NCI-H187 treated with DMSO at 0.1 percent for 48 hours (cell line): ENCODE results near the gene HS1BP3.

Source experiments
- DNase-seq: peaks from one replicate; lab custom pipeline; 2025; lab: John Stamatoyannopoulos, UW

HS1BP3 gene

DNA sequence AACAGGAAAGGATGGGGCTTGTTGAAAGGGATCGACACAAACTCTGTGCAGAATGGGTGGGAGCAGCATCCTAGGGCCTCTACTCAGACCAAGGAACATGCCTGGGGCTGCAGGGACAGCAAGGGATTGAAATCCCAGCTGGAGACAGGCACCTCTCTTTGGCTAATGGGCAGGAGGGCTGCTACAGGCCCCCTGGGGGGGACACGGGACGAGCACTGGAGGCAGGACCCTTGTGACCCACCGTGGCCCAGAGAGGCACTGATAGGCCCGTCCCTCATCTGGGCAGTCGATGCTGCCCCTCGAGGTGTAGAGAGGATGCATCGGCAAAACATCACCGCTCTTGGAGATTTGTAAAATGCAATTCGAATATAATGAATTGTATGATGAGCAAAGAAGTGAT lies 5.1 kb downstream of the HS1BP3 start:
- no peak for DNase-seq

DNA sequence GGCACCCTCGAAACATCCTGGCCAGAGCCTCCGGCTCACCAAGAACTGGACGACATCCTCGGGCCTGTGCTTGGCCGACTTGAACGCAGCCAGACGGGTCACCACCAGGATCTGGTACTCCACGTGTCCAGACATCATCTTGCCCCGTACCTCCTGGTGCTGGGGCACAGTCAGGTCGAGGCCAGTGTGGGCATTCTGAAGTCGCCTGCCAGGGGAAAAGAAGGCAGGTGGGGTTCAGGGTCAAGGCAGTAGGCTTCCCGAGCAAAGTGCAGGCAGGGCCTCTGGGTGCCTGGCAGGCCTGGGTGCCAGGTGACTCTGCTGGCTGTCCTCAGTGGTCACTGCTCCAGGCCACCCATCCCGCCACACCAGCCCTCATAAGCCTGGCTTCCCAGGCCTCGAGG lies 5.6 kb downstream of the HS1BP3 start:
- DNase-seq: no peak

DNA sequence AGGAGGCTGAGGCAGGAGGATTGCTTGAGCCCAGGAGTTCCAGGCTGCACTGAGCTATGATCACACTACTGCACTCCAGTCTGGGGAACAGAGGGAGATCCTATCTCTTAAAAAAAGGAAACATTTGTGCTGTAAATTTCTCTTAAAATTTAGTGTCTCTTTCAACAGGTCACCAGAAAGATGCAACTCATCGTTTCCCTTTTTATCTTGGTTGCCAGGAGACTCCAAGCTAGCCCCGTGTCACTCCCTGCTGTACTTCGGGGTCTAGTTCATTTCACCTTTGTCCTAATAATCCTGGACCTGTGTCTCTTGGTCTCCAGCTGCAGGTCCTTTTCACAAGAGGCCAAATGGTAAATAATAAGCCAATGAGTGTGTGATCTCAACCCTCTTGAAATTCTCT lies 7.1 kb downstream of the HS1BP3 start:
- no peak for DNase-seq

DNA sequence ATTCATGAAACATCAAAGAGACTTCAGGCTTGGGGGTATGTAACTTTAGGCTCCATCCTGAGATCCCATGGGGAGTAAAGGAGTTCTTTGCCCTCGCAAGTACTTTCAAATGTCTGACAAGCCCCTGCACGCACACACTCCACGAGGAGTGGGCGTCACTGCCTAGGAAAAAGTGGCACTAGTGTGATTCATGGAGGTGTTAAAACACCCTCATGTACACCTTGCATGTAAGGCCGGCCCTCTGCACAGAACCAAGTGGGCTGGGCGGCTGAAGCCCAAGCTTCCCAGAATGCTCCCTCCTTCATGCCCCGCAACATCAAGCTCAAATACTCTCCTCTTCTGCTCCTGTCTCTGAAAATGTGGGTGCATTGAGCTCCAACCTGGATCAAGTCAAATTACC lies 7.8 kb downstream of the HS1BP3 start:
- no peak for DNase-seq

DNA sequence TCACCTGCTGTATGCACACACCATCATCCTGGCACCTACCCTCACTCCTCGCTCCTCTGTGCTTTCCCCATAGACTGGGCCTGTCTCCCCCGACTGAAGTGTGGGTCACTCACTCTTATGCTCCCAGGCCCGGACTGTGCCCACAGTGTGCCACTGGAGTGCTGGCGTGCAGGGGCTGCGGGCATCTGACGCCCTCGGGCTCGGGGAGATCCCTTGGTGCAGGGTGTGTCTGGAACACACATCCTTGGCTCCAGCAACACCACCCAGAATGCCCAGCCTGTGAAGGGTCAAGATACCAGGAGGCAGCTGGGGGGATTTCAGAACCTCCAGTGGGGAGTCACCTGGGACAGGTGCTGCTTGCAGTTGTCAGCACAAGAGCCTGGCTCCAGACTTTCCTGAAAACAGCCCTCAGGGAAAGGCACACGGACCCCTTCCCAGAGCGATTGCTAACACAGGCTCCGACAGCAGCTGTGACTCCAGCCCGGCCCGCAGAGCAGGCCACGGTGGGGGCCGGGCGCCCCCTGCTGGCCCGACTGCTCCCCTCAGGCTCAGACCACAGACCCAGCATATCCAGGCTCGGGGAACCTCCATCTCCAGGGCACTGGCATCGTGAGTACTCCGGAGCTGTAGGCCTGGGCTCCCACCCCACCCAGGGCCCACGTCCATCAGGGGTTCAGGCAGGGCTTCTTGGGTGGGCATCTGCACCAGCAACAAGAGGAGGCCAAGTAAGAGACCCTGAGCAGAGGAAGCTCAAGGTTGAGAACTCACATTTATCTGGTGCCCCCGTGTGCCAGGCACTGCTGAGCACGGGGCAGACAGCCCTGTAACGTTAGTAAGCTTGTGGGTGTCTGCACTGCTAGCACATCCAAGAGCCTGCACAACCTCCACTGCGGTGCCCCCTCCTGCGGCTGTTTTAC lies 8.6 kb downstream of the HS1BP3 start:
- DNase-seq: no peak

DNA sequence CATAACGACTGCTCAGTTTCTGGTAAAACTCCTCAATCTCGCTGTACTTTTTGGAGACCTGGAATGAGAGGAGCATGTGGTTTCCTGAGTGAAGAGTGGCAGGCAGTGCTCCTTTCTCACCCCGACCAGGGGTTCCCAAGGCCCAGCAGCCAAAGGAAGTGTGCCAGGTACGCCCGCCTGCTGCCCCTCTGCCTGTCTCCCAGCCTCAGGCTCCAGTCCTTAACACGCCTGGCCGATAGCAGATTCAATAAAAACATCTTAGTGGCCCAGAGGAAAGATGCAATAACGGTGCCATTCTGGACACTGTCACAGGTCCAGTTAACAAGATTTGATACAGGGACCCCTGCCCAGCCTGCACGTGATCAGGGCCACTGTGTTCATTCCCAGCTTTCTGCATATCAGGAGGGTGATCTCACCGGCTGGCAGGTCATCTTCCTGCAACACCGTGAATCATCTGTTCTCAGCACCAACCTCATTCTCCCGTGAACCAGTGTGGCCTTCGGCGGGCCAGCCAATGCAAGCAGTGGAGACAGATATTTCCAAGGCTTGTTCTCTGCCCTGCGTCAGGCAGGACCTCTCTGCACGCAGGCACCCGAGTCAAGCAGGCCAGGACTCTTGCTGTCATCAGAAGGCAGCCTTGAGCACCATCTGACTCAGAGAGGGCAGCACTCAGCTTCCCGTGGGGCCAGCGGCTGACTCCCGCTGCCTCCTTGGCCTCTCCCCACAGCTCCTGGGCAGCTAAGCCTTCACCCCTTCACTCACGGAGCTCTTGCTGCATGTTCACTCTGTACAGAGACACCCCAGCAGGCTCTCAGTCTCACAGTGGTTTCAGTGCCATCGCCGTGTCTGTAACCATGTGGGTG lies 9.5 kb downstream of the HS1BP3 start:
- no peak for DNase-seq

DNA sequence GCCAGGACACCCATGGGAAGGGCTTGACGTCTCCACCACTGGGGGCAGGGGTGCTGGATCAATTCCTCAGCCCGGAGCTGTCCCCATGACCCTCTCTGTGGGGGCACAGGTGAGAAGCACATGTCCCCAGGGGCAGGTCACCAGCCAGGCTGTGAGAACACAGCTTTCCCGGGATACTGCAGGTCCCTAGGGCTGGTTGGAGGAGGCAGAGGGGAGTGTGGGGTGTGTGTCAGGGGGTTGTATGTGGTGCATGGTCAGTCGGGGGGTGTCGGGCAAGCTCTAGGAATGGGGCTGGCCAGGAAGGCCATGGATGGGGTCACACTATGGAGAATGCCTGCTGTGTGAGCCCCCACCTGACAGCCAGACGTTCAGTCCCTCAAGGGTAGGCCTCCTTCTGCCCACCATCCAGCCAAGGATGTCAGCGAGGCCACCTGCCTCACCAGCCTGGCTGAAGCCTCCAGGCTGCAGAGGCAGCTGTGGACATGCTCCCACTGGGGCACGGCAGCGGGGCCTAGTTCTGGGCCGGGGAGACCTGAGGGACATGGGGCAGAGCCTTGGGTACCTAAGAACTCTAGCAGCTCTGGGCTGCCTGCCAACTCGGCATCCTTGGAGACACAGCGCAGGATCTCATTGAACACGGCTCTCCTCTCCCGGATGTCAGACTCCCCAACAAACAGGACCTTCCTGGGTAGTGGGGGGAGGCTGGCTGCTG lies 10.3 kb downstream of the HS1BP3 start:
- no peak for DNase-seq

DNA sequence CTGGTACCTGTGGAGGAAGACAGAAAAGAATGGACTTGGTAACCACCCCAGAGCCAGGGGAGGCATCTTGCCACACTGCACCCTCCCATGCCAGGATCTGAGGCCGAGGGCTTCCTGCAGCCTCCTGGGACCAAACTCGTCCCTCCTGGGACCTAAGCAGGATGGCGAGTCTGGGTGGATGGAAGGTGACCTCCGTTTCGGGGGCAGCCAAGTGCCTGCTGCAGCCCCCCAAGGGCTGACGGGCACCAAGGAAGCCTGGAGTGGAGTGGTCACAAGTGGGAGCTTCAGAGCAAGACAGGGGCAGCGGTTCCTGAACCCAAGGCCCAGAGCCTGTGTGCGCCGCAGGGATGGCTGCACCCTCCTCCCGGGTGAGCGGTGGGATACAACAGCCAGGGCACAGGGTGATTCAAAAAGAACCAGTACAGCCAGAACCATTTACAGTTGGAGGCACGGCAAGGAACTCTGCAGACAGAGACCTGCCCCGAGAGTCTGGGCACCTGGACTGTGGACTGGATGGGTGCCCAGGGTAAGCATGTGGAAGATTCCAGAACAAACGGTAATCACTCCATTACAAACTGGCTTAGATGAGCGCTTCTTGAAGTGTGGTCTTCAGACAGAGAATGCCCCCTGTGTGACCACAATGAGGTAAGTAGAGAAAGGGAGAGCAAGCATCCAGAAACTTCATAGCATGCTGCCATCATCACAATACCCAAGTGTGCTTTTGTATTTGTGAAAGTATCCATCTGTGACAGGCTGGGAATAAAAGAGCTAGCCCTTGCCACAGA lies 12.1 kb downstream of the HS1BP3 start:
- no peak for DNase-seq

DNA sequence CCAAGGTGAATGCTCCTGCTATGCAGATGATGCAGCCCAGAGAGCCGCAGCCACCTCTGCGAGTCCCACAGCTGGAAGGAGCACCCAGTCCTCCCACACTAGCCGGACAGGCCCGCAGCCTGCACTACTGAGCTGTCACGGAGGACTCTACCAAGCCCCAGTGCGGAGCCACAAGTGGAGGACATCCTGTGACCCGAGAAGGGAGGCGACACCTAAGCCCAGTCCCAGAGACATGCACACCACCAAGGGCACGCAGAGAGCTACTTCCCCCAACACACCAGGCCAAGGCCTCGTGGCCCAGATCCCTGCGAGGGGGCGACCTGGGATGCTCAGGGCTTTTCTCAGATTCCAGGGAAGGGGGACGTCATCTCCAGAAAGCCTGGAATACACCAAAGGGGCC lies 12.9 kb downstream of the HS1BP3 start:
- no peak for DNase-seq

DNA sequence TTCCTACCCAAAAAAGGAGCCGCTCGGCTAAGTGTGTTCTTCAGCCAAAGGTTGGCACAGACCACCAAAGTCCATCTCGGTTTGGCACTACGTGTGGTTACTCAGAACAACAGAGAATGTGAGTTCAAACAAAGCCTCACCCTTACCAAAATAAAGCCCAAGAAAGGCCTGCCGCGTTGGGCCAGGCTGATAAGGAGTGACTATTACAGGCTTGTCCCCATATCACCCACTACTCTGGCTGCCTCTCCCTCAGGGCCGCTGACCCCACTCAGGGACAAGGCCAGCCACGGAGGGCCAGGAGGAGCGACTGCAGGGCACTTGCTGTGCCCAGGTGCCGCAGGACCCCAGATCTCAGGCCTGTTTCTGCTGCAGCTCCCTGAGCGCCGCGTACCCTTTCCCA lies 13.8 kb downstream of the HS1BP3 start:
- no peak for DNase-seq

DNA sequence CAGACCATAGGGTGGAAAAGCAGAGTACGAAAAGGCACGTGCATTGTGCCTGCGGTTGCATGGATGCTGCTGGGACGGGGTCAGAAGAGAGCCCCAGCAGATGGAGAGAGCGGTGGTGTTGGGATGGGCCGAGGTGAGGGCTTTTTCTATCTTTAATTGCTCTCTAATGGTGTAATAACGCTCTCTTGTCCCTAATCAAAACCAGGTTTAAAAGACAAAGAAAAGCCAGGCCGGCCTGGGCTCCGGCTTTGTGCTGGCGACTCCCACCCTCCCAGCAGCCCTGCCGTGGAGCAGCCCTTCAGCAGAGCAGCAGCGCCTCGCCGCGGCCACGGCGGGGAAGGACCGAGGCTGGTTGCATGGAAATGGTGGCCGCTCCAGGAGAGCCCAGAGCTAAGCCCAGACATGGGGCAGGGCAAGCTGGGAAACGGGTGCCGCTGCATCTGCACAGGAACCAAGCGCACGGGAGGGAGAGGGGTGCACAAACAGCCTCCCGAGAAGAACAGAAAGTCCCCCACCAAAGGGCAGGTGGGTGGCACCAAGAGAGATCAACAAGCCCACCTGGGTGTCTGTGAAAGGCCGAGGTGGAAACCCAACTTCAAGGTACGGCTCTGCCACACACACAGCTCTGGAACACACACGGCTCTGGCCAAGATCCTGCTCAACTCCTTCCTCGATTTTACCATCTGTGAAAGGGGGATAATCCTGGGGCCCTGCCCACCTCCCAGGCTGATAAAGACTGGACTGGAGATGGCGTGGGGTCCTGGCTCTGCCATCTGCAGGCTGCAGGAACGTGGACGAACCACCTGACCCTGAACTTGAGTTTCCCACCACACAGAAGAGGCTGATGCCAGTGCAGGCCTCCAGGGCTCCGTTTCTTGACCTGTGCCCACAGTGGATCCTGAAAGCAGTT lies 15.0 kb downstream of the HS1BP3 start:
- peak; percentile 24 for DNase-seq

DNA sequence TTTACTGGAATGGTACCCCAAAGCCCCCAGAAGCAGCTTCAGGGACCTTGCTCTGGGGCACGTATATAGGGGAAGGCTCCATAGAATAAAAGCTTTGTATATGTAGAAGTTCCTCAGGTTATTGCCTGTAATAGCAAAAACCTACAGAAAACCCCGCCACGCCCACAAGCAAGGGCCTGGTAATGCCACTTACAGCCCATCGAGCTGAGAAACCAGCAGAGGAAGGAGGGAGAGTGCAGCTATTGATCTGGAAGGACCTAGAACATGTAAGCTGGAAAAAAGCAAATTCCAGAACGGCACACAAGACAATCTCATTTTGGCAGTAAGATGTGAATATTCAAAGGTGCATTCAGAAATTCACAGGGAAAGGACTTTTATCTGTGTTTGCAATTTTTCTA lies 15.8 kb downstream of the HS1BP3 start:
- DNase-seq: no peak

DNA sequence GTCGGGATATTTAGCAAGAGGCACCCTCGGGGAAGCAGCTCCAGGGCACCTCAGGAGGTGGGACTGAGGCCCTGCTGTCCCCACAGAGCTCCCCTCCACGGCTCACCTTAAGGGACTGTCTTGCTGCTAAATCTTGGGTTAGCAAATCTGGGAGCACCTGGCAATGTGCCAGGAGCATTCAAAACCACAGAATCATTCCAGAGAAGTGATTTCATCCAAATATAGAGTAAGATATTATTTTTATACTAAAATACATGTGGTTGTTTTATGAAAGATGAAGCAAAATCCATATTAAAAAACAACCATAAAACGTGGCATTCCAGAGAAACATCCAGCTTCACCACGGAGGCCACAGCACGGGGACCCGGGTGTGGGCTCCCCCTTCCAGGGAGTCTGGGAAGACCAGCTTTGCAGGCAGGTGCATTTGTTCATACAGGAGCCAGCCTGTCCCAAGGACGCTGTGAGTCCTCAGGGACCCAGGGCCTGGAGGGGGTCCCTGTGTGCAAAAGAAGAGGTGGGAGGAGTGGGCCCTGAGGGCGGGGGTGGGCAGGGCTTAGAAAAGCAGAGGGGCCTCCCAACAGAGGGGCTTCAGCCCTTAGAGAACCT lies 16.3 kb downstream of the HS1BP3 start:
- no peak for DNase-seq

DNA sequence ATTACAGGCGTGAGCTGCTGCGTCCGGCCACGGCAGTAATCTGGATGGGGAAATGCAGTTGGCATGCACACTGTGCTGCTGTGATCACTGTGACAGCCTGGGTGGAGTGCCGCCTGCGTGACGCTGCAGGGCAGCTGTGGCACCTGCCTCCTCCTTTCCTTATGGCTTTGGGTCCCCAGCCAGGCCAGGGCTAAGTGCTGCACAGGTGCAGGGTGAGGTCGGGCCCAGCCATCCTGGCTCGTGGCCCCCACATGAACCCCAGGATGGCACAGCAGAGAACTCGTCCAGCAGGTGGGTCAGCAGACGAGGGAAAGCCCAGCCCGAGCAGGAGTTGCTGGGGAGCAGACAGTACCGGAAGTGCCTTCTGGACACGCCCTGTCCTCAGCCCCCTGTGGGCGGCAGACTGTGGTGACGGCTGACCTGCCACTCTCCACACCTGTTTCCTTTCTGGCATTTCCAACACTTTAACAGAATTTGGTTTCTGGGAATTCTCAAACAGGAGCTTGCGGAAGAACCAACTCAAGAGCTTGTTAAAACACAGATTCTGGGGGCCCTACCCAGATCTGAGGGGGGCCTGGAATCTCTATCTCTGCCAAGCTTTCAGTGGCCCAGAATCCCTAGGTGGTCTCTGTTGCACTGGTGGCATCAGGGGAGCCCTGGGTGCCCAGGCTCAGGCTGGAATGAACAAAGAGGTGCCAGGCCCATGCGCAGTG lies 16.9 kb downstream of the HS1BP3 start:
- DNase-seq: no peak

DNA sequence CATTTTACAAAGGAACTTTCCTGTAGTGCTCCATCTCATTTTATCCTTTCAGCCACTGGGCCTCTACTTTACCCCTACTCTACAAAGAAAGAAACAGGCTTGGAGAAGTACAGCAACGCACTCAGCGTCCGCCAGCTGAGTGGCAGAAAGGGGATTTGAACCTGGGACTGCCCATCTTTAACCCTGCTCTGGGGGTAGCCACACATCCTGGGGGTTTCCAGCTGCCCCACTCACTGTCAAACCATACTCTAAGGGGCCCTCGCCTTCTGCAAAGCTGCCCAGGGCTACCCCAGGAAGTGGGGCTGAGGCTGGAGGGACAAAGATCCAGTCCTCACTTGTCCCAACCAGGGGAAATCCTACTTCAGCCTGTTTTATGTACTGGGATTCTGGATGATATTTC lies 17.9 kb downstream of the HS1BP3 start:
- DNase-seq: no peak

DNA sequence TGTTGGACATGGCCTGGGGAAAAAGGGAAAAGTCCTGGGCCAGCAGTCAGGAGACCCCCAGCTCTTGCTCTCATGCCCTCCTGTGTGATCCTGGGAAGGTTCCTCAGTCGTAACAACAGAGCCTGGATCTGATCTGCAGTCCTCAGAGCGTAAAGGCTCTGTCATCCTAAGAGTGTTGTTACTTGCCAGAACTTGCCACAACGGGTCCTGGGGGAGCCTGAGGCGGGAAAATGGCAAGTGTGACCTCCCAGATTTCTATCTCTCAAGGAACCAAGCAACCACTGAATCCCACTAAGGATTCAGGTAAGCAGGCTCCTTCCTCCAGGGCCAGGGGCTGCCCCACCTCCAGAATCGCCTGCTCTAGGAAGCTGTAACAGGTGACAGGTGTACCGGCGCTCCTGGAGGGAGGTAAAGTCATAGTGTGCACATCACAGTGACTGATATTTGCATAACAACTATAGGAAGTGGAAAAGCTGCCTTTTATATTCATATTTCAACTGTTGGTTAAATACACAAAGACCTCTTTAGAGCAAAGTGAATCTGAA lies 18.4 kb downstream of the HS1BP3 start:
- DNase-seq: no peak

DNA sequence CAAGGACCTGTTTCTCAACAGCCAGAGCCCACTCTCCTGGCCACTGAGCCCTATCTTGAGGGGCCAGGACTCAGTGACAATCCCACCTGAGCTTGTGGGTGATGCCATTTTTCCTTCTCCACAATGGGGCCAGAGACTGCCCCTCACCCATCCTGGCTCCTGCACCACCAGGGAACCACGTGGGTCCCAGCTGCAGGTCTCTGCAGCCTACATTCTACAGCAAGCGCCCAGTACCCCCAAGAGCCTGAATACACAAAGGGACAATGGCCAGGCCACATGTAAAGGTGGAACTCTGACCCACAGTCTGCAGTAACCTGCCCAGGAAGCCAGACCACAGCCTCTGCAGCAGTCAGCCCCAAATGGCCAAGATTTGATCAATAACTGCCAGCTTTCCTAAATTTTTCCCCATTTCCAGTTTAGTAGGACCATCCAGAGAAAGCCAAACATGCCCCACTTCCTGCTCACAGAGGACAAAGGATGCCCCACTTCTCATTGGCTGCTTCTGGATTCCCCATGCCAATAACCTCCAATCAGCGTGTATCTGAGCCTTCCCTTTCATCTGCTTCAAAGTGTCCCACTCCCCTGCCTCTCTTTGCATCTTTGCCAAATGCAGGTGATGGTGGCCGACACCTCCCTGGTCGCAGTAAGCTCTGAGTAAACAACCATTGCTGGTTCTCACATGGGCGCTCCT lies 19.1 kb downstream of the HS1BP3 start:
- no peak for DNase-seq

DNA sequence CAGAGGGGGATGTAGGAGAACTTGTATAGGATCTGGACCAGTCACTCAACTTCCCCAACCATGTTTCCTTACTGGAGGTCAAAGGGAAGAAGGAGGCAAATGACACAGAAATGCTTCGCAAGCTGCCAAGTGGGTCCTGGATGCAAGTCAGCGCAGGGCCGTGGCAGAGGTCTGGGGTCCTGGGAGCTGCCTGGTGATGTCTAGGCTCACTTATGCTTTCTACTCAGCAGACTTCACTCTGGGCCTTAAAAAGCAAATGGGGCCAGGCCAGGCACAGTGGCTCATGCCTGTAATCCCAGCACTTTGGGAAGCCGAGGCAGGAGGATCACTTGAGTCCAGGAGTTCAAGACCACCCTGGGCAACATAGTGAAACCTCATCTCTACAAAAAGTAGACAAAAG lies 19.9 kb downstream of the HS1BP3 start:
- no peak for DNase-seq
